ENCODE data around the gene NDEL1. TPM values are rescaled to one million over a fixed set of nuclear protein-coding genes. Genes with fewer than 3 reads are reported as not detected.
"Not testable (repeated sequence)": the region's sequence is repeated elsewhere in the genome, so short reads cannot be mapped to it uniquely, and the experiment has no call there.

Gene NDEL1, protein sequence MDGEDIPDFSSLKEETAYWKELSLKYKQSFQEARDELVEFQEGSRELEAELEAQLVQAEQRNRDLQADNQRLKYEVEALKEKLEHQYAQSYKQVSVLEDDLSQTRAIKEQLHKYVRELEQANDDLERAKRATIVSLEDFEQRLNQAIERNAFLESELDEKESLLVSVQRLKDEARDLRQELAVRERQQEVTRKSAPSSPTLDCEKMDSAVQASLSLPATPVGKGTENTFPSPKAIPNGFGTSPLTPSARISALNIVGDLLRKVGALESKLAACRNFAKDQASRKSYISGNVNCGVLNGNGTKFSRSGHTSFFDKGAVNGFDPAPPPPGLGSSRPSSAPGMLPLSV
- 46.7 and 63.1 TPM in 2 replicates for total RNA-seq (2014; rRNA removed; shearing (Covaris generic))
- 39.8 and 45.7 TPM in 2 replicates for polyA plus RNA-seq (2014; cell fraction: nucleus; rRNA removed)

GRCh38 chr17:8435245-8436168 lies at the start of gene NDEL1:
NDEL1 (plus strand) TSS chr17:8435884; CDS start chr17:8444272, 8,388 bp downstream.
- DNase-seq (ENCODE audit: extremely low read depth, low read depth): peak; percentile 98

- no peak for DNase-seq (ENCODE audit: extremely low read depth, low read depth)
Measured at GRCh38 chr17:8386841-8387240, 48.8 kb upstream of the NDEL1 start.

DNA sequence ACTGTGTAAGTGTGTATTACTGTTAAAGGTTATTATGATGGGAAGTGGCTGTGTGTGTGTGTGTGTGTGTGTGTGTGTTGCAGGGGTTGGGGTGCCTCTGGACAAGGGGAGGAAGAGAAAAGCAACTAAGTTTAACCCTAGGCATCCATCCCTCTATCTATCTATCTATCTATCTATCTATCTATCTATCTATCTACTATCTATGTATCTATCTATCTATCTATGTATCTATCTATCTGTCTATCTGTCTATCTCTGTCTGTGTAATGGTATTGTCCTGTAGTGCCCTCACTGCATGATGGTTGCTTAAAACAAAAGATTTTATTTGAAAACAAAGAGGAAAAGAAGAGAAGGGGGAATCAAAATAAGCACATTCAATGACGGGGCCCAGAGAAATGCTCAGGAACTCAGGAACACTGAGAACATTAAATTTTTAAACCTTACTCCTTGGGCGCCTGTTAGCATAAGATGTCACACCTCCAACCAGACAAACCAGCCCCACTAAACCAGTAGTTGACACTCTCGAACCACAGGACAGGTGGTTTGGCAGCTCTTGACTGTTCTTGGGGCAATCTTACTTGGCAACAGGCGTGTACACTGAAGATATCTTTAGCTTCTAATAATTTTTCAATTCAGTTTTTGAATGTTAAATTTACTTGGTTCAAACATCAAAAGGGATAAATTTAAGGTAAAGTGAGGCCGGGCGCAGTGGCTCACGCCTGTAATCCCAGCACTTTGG lies 47.6 kb upstream of the NDEL1 start:
- no peak for DNase-seq (ENCODE audit: extremely low read depth, low read depth)

DNA sequence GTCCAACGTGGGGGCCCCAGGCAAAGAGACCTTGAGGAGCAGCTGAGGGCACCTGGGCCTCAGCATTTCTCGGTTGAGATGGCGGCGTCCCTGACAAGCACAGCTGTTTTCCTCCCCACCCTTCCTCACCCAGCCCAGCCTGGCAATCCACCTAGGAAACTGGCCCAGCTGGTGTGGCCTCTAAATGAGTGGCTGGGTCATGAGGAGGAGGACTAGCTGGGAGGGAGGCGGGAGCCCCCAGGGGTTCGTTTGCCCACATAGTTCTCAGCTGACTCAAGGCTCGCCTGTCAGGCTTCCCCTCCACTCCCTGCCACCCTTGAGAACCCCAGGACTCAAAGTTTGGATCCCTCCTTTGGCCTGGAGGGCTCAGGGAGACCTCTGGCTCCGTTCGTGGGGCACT lies 44.0 kb upstream of the NDEL1 start:
- DNase-seq (ENCODE audit: extremely low read depth, low read depth): no peak

- no peak for DNase-seq (ENCODE audit: extremely low read depth, low read depth)
Measured at GRCh38 chr17:8392274-8392673, 43.4 kb upstream of the NDEL1 start.

DNA sequence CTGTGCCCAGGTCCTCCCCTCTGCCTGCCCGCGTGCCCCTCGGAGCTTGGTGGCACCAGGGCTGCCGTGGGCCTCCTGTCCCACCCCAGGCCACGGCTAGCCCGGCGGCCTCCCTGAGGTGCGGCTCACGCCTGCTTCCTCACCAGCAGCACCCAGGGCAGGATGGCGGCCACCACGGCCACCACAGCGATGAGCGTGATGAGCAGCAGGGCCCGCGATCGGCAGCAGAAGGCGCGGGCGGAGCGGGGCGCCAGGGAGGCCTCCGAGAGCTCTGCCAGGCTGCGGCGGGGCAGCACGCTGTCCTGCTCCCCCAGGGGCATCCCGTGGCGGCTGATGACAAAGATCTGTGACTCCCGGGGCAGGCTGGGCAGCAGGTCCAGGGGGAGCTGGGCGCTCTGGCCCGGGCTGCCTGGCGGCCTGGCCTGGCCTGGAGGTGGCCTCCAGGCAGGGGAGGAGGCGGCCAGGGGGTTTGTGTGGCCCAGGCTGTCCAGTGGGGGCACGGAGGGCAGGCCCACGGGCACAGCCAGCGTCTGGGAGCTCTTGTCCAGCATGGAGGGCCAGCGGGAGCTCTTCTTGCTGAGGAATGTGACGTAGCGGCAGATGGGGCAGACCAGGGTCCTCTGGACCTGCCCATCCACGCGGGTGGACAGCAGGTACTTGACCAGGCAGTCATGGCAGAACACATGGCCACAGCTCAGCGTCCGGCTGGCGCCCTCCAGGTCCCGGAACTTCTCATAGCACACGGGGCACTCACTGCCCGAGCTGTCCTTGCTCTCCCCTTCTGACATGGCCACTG lies 42.8 kb upstream of the NDEL1 start:
- no peak for DNase-seq (ENCODE audit: extremely low read depth, low read depth)

DNA sequence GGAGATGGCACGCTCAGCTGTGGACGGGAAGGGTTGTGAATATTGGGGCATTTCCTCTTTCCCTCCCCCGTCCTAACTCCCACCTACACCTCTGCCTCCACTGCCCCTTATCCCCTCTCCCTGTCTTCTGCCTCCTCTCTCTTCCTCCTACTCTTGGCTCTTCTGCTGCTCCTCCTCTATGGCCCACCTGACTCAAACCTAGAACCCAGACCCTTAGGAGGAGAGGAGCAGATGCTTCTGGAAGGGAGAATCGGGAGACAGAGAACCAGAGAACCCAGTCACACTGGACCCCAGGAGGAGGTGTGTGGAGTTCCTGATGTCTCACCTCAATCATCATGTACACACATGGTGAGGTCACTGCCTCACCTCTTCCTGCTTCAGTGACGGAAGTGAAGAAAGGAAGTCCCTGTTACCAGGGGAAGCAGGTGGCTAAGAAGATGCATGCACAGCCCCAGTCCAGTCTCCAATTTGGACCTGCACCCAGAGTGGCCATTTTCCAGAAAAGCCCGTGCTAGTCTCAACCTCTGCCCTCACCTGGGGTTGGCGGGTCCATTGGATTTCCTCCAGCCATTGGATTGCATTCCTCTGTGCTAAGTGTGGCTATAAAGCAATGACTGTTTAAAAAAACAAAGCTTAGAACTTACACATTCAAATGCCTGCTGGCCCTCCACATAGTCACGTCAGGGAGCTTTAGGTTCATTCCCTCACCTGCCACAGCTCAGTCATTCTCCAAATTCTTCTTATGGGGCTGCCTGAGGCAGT lies 42.0 kb upstream of the NDEL1 start:
- DNase-seq (ENCODE audit: extremely low read depth, low read depth): no peak

DNA sequence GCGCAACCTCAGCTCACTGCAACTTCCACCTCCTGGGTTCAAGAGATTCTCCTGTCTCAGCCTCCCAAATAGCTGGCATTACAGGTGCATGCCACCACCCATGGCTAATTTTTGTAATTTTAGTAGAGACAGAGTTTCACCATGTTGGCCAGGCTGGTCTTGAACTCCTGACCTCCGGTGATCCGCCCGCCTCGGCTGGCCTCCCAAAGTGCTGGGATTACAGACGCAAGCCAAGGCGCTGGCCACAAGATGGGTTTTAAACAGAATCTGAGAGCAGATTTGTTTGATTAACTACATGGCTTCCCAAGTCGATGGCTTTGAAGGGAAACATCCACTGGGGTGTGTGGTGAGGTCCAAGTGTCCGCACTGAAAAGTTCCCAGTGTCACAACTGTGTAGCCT lies 41.2 kb upstream of the NDEL1 start:
- DNase-seq (ENCODE audit: extremely low read depth, low read depth): not testable (repeated sequence)

DNA sequence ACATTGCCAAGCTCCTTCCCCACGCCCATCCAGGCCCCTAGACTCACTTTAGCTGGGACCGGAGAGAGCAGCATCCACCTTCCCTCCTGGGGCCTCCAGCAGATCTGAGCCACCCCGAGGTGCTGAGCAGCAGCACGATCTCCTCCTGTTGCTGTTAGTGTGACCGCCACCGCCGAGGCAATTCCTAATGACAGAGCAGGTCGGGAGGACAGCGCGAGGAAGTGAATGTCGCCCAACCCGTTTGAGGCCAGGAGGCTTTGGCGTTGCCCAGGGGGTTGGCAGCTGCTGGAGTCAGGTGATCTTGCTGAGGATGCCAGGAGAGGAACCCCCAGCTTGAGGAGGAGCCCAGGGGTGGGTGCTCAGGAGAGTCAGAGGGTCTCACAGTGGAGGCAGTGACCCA lies 38.0 kb upstream of the NDEL1 start, which contains the start of gene RNF222:
TSS of gene RNF222 (minus strand) at position 192 of the 400 bp plus-strand sequence. CDS start 4,366 bp downstream, outside the sequence.
- no peak for DNase-seq (ENCODE audit: extremely low read depth, low read depth)

- DNase-seq (ENCODE audit: extremely low read depth, low read depth): no peak
Measured at GRCh38 chr17:8398980-8399379, 36.7 kb upstream of the NDEL1 start.

DNA sequence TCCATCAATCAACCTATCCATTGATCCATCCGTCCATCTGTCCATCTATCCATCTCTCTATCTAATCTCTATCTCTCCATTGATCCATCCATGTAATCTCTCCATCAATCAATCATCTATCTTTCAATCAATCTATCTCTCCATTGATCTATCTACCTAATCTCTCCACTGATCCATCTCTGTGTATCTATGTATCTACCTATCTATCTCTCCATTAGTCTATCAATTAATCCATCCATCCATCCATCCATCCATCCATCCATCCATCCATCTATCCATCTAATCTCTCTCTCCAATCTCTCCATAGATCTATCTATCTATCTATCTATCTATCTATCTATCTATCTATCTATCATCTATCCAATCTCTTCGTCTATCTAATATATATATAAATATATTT lies 34.6 kb upstream of the NDEL1 start:
- DNase-seq (ENCODE audit: extremely low read depth, low read depth): no peak

DNA sequence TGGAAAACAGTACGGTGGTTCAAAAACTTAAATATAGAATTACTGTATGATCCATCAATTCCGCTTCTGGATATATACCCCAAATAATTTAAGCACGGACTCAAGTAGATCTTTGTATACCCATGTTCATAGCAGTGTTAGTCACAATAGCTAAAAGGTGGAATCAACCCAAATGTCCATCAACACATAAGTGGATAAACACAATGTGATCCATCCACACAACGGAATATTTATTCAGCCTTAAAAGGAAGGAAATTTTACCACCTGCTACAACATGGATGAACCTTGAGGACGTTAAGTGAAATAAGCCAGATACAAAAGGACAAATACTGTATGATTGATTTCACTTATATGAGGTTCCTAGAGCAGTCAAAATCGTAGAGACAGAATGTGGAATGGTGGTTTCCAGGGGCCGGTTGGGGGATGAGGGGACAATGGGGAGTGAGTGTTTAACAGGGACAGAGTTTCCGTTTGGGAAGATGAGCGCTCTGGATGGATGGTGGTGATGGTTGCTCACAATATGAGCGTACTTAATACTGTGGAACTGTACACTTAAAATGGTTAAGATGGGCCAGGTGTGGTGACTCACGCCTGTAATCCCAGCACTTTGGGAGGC lies 32.7 kb upstream of the NDEL1 start:
- no peak for DNase-seq (ENCODE audit: extremely low read depth, low read depth)

GRCh38 chr17:8405499-8406016 lies 30.1 kb upstream of the NDEL1 start:
- no peak for DNase-seq (ENCODE audit: extremely low read depth, low read depth)

GRCh38 chr17:8406174-8406573 lies 29.5 kb upstream of the NDEL1 start:
- no peak for DNase-seq (ENCODE audit: extremely low read depth, low read depth)

DNA sequence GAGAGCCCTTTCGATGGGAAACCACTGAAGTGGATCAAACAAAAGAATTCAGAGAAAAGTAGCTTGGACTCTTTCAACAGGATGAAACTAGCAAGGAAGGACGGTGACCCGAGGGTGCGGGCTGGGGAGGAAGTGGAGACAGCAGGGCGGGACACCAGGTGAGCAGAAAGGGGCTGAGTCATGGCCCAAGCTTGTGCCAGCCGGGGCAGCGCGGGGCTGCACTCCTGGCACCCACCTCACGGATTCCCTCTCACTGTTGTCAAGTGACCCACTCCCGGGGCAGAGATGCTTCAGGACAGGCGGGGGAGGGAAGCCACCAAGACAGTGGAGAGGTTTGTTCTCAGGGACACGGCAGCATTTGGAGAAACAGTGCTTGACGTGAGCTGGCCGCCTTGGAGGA lies 27.3 kb upstream of the NDEL1 start:
- no peak for DNase-seq (ENCODE audit: extremely low read depth, low read depth)

DNA sequence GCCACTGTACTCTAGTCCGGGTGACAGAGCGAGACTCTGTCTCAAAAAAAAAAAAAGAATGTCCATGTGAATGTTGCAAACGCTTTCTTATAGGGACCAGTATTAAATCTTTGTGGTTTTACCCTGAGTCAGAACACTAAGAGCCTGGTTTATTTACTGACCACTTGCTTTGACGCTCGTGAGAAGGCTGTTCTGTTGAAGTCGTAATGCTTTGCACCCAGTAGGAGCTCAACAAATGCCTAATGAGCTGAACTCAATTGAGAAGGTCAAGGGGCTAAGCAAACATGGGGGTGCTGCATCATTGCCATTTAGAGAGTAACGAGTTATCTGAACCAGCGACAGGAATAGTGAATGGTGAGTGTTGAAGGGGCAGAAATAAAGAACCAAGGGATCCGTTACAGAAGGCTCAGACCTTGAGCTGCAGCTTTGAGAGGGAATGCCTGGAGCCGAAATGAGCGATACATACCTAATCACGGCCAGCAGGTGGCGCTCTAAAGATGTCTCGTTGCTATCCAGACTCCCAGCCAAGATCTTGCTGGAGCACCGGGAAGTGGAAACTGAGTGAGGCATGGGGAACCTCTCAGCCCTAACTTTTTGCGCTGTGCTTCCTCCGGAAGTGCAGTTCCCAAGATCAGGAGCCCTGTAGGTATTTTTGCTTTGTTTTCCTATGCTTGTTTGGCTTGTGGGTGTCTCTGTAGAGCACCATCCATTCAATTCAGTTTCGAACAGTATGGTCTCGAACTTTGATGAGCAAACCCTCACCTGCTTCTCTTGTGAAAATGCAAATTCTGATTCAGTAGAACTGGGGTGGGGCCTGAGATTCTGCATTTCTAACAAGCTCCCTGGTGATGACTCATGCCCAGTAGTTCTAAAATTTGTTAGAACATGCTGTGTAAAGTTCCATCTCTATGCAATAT lies 25.5 kb upstream of the NDEL1 start:
- peak; percentile 85 for DNase-seq (ENCODE audit: extremely low read depth, low read depth)

DNA sequence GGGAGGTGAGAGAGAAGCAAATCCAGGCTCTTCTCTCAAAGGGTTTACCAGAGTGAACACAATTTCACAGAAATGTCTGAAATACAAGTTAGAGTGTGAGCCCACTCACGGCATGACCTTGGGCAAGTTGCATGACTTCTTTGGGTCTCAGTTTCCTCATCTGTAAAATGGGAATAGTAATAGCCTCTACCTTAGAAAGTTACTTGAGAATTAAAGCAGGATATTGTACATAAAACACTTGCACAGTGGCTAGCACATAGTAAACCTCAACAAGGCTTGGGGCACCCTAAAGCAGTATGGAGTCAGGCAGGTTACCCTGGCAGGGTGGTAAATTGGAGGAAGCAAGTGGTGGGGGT lies 24.8 kb upstream of the NDEL1 start:
- DNase-seq (ENCODE audit: extremely low read depth, low read depth): no peak

DNA sequence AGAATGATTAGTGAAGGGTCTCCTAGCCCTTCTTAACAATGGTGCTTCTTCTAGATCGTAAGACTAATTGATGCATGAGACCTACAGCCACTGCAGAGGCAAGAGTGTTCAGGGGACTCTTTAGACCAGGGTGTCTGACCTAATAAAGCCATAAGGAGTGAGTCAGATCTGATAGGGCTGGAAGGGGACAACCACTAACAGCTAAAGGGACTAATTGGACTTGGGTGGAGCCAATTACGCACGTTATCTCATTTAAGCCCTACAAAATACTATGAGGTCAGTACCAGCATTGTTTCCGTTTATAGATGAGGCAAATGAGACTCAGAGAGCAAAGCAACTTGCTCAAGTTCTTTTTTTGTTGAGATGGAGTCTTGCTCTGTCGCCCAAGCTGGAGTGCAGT lies 23.6 kb upstream of the NDEL1 start:
- no peak for DNase-seq (ENCODE audit: extremely low read depth, low read depth)

All from NCI-H460 (cell line).